ENCODE data around the gene CD7.

GRCh38 chr17:82303944-82304808 is 13.2 kb downstream of the CD7 start:
- TF ChIP-seq, protein P1, sequence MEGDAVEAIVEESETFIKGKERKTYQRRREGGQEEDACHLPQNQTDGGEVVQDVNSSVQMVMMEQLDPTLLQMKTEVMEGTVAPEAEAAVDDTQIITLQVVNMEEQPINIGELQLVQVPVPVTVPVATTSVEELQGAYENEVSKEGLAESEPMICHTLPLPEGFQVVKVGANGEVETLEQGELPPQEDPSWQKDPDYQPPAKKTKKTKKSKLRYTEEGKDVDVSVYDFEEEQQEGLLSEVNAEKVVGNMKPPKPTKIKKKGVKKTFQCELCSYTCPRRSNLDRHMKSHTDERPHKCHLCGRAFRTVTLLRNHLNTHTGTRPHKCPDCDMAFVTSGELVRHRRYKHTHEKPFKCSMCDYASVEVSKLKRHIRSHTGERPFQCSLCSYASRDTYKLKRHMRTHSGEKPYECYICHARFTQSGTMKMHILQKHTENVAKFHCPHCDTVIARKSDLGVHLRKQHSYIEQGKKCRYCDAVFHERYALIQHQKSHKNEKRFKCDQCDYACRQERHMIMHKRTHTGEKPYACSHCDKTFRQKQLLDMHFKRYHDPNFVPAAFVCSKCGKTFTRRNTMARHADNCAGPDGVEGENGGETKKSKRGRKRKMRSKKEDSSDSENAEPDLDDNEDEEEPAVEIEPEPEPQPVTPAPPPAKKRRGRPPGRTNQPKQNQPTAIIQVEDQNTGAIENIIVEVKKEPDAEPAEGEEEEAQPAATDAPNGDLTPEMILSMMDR (IDR thresholded peaks at IDR 0.05; ENCODE audit: low read length) = no peak
- TF ChIP-seq EZH2 (IDR thresholded peaks at IDR 0.05; ENCODE audit: borderline replicate concordance, low read length) = no peak

Data from OCI-LY1 (cell line).